NCI-H2196 treated with DMSO at 0.1 percent for 48 hours (cell line): ENCODE measurements around the gene ATG2A.

ENCODE experiments used
- DNase-seq: peaks from one replicate; lab custom pipeline; 2025; ENCODE audit not compliant: unreplicated experiment; lab: John Stamatoyannopoulos, UW

Gene ATG2A

GRCh38 chr11:64924910-64925284, 7.9 kb upstream of the ATG2A start:
- DNase-seq: no peak

GRCh38 chr11:64923944-64924909, 7.2 kb upstream of the ATG2A start, which contains the start of gene PPP2R5B:
Gene PPP2R5B, plus strand, starts transcription at chr11:64924689. Its CDS starts 1,046 bp downstream, at chr11:64925735.
- DNase-seq: peak; percentile 93

- DNase-seq: no peak
Measured at GRCh38 chr11:64923151-64923661, 6.2 kb upstream of the ATG2A start.

GRCh38 chr11:64921384-64921783, 4.4 kb upstream of the ATG2A start:
- DNase-seq: no peak

GRCh38 chr11:64920124-64920523, 3.1 kb upstream of the ATG2A start:
- DNase-seq: no peak

GRCh38 chr11:64919627-64920026, 2.6 kb upstream of the ATG2A start:
- DNase-seq: no peak

GRCh38 chr11:64918017-64918416, 1.0 kb upstream of the ATG2A start:
- DNase-seq: no peak

- DNase-seq: no peak
Measured at GRCh38 chr11:64917663-64917995, 620 bp upstream of the ATG2A start.

- peak; percentile 15 for DNase-seq
Measured at GRCh38 chr11:64916040-64916774, 802 bp downstream of the ATG2A start.

GRCh38 chr11:64915376-64915887, 1.6 kb downstream of the ATG2A start:
- no peak for DNase-seq

- no peak for DNase-seq
Measured at GRCh38 chr11:64914123-64914522, 2.9 kb downstream of the ATG2A start.

- no peak for DNase-seq
Measured at GRCh38 chr11:64913171-64913727, 3.8 kb downstream of the ATG2A start.

GRCh38 chr11:64911689-64912088, 5.3 kb downstream of the ATG2A start:
- DNase-seq: no peak

- DNase-seq: no peak
Measured at GRCh38 chr11:64911142-64911541, 5.9 kb downstream of the ATG2A start.

- DNase-seq: no peak
Measured at GRCh38 chr11:64910451-64911093, 6.4 kb downstream of the ATG2A start.

GRCh38 chr11:64909653-64910343, 7.2 kb downstream of the ATG2A start:
- no peak for DNase-seq

- DNase-seq: no peak
Measured at GRCh38 chr11:64908766-64909165, 8.2 kb downstream of the ATG2A start.

GRCh38 chr11:64906314-64906635, 10.7 kb downstream of the ATG2A start:
- no peak for DNase-seq

- no peak for DNase-seq
Measured at GRCh38 chr11:64905516-64906313, 11.3 kb downstream of the ATG2A start.
